Activated CD8-positive, alpha-beta memory T cell treated with anti-CD3 and anti-CD28 coated beads for 4 hours (primary cell): ENCODE results near the gene RPS6KA5.
"Not testable (repeated sequence)": the region's sequence is repeated elsewhere in the genome, so short reads cannot be mapped to it uniquely, and the experiment has no call there.

Experiments
- DNase-seq, 2 donors: peaks; one replicate each; pipeline ENCODE4 v3.0.0-alpha.2; 2020; ENCODE audit warnings: low read depth in 2 of 2

RPS6KA5 gene

GRCh38 chr14:90987140-90987539, 73.3 kb downstream of the RPS6KA5 start:
- no peak for DNase-seq

- DNase-seq, result no peak
Observed at GRCh38 chr14:90986510-90986909, 73.9 kb downstream of the RPS6KA5 start.

- DNase-seq, result no peak
Observed at GRCh38 chr14:90985601-90986242, 74.7 kb downstream of the RPS6KA5 start.

- DNase-seq, result no peak
Observed at GRCh38 chr14:90983560-90983959, 76.9 kb downstream of the RPS6KA5 start.

- no peak for DNase-seq
Observed at GRCh38 chr14:90981636-90982035, 78.8 kb downstream of the RPS6KA5 start.

GRCh38 chr14:90980636-90981035, 79.8 kb downstream of the RPS6KA5 start:
- DNase-seq, result not testable (repeated sequence)

- DNase-seq, result no peak
Observed at GRCh38 chr14:90979515-90979914, 80.9 kb downstream of the RPS6KA5 start.

- DNase-seq, result no peak
Observed at GRCh38 chr14:90976101-90976500, 84.3 kb downstream of the RPS6KA5 start.

- no peak for DNase-seq
Observed at GRCh38 chr14:90971687-90972086, 88.8 kb downstream of the RPS6KA5 start.

GRCh38 chr14:90970167-90970600, 90.3 kb downstream of the RPS6KA5 start:
- DNase-seq, result no peak

- no peak for DNase-seq
Observed at GRCh38 chr14:90969531-90970166, 90.8 kb downstream of the RPS6KA5 start.

- DNase-seq, result no peak
Observed at GRCh38 chr14:90968025-90968424, 92.4 kb downstream of the RPS6KA5 start.

GRCh38 chr14:90966493-90966892, 93.9 kb downstream of the RPS6KA5 start:
- no peak for DNase-seq

GRCh38 chr14:90965765-90966164, 94.7 kb downstream of the RPS6KA5 start:
- no peak for DNase-seq

- DNase-seq, result no peak
Observed at GRCh38 chr14:90963343-90963742, 97.1 kb downstream of the RPS6KA5 start.

- no peak for DNase-seq
Observed at GRCh38 chr14:90962505-90963109, 97.8 kb downstream of the RPS6KA5 start.

- no peak for DNase-seq
Observed at GRCh38 chr14:90960818-90961217, 99.6 kb downstream of the RPS6KA5 start.

- DNase-seq, result no peak
Observed at GRCh38 chr14:90959344-90959743, 101.1 kb downstream of the RPS6KA5 start.

GRCh38 chr14:90956273-90956672, 104.2 kb downstream of the RPS6KA5 start:
- DNase-seq, result no peak

- DNase-seq, result not testable (repeated sequence)
Observed at GRCh38 chr14:90953643-90954042, 106.8 kb downstream of the RPS6KA5 start.

- no peak for DNase-seq
Observed at GRCh38 chr14:90943367-90943766, 117.1 kb downstream of the RPS6KA5 start.

- DNase-seq, result no peak
Observed at GRCh38 chr14:90942511-90942910, 117.9 kb downstream of the RPS6KA5 start.

- DNase-seq, result no peak
Observed at GRCh38 chr14:90941706-90942105, 118.7 kb downstream of the RPS6KA5 start.
